Left ventricle myocardium inferior (tissue), 1 donor: ENCODE data around the gene PKM. TPM values are rescaled to one million over a fixed set of nuclear protein-coding genes. Genes with fewer than 3 reads are reported as not detected.

Source experiments
- DNase-seq: peaks from one replicate; pipeline ENCODE4 v3.0.0-alpha.2; 2020
- H3K27ac ChIP-seq: fragments of 200-600 bp; replicated peaks from 2 replicates; pipeline ENCODE4 v1.8.0; 2021
- H3K27me3 ChIP-seq: fragments of 200-600 bp; 2 replicates; pipeline ENCODE4 v1.8.0; 2021; ENCODE audit warnings: low read depth
- H3K36me3 ChIP-seq: fragments of 200-600 bp; 2 replicates; pipeline ENCODE4 v1.8.0; 2021
- H3K4me1 ChIP-seq: fragments of 200-600 bp; 2 replicates; pipeline ENCODE4 v1.8.0; 2021
- H3K4me3 ChIP-seq: fragments of 200-600 bp; 2 replicates; pipeline ENCODE4 v1.8.0; 2021; ENCODE audit warnings: mild to moderate bottlenecking, moderate library complexity
- H3K9me3 ChIP-seq: fragments of 200-600 bp; replicated peaks from 2 replicates; pipeline ENCODE4 v1.8.0; 2021
- CTCF ChIP-seq: fragments of 200-600 bp; IDR thresholded peaks from 2 replicates; pipeline ENCODE4 v1.8.0; 2021; ENCODE audit warnings: antibody characterized with exemption, mild to moderate bottlenecking, borderline replicate concordance
- intact Hi-C: fragments of 100-400 bp; cut with micrococcal nuclease; formaldehyde crosslinking; loops from one replicate; pipeline ENCODE4 v1.11.0; 2022
- total RNA-seq: library from RNA; stranded (reverse); fragmentation: NEBNext Ultra II Directional; extraction: Animal tissue kit (Norgen Biotek cat#: 25700); gene quantifications from one replicate; pipeline ENCODE4 v1.2.1, GENCODE V29; 2021
- donor health status: DM: no; HTN: yes; CAD: no; lungs with severe emphysema.

The PKM gene
- total RNA-seq, 1 donor from 2014 or later, result 1,009 TPM

DNA sequence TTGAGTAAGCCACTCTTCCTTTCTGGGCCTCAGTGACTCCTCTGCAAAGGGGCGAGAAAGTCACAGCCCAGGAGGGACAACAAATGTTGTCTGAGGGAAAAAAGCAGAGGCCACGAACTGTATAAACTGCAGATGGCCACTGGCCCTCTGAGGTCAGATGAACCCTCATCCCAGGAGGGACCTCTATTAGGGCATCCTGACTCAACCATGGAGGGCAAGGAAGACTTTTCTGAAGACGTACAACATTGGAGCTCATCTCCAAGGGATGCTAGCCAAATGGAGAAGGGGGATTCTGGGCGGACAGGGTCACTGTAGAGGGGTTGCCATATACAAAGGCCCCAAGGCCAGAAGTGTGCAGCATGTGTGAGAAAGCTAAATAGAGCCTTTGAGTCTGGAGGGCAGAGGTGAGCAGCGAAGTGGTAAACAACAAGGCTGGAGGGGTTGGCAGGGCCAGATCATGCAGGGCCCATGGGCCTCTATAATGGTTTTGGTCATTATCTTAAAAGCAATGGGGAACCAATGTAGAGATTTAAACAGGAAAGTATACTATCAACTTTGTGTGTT lies 50.1 kb downstream of the PKM start:
- Histone ChIP-seq H3K4me3 (no peak overlapping the region), H3K36me3 (no peaks in the 10 kb centered on the region), H3K27me3 (peaks cover 28% of the 10 kb centered on the region), H3K27ac (no peak overlapping the region), H3K4me1 (peaks cover 25% of the 10 kb centered on the region), H3K9me3 (no peaks in the 10 kb centered on the region)
- DNase-seq, result no peak
- intact Hi-C loops, result no loop called here
- TF ChIP-seq CTCF, result no peak

- Histone ChIP-seq H3K36me3 (no peaks in the 10 kb centered on the region), H3K4me3 (peak overlapping the region; percentile 14), H3K9me3 (no peaks in the 10 kb centered on the region), H3K27ac (no peak overlapping the region), H3K27me3 (peaks cover 28% of the 10 kb centered on the region), H3K4me1 (peaks cover 25% of the 10 kb centered on the region)
- intact Hi-C loops, result no loop called here
- no peak for DNase-seq
- no peak for TF ChIP-seq CTCF
Measured at GRCh38 chr15:72179950-72180581, 50.9 kb downstream of the PKM start.

- no peak overlapping the region for H3K27ac ChIP-seq
- no peaks in the 10 kb centered on the region for H3K36me3 ChIP-seq
- intact Hi-C loops, result no loop called here
- TF ChIP-seq CTCF, result no peak
- peaks cover 21% of the 10 kb centered on the region for H3K27me3 ChIP-seq
- peaks cover 20% of the 10 kb centered on the region for H3K4me1 ChIP-seq
- no peak overlapping the region for H3K4me3 ChIP-seq
- H3K9me3 ChIP-seq, result no peaks in the 10 kb centered on the region
- no peak for DNase-seq
Measured at GRCh38 chr15:72178976-72179585, 51.9 kb downstream of the PKM start.

- no peak for TF ChIP-seq CTCF
- H3K4me1 ChIP-seq, result peaks cover 14% of the 10 kb centered on the region
- intact Hi-C loops, result no loop called here
- H3K27ac ChIP-seq, result no peak overlapping the region
- no peak overlapping the region for H3K4me3 ChIP-seq
- no peaks in the 10 kb centered on the region for H3K36me3 ChIP-seq
- H3K9me3 ChIP-seq, result no peaks in the 10 kb centered on the region
- peaks cover under 1% of the 10 kb centered on the region for H3K27me3 ChIP-seq
- DNase-seq, result no peak
Measured at GRCh38 chr15:72176743-72177142, 54.2 kb downstream of the PKM start.

DNA sequence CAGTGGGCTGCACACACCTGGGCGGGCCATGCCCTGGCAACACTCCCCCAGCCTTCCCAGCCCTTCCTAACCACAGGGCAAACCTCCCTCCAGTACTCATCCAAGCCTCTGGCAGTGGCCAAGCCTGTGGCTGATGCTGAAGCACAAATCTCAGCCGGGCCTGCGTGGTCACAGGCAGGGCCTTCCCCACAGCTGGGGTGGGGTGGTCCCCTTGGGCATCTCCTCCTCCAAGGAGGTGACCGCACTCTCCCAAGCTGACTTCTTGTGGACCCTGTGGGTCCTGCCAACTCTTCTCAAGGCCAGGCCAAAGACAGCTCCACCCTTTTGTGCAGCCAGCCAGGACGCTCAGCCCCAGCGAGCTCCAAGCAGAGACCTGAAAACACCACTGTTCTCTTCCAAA lies 54.8 kb downstream of the PKM start:
- no peak for DNase-seq
- Histone ChIP-seq H3K27me3 (no peaks in the 10 kb centered on the region), H3K36me3 (no peaks in the 10 kb centered on the region), H3K4me1 (peaks cover 14% of the 10 kb centered on the region), H3K9me3 (no peaks in the 10 kb centered on the region), H3K4me3 (no peak overlapping the region), H3K27ac (no peak overlapping the region)
- no peak for TF ChIP-seq CTCF
- intact Hi-C loops, result no loop called here
